HG02642 (cell line): Measurements from ENCODE around the gene CENPA.

Experiments used
- ATAC-seq: cut with Tn5 transposase; IDR thresholded peaks from one replicate; pipeline ENCODE4 v1.9.1; 2021; ENCODE audit warnings: mild to moderate bottlenecking; ENCODE audit not compliant: unreplicated experiment, poor library complexity

CENPA gene

GRCh38 chr2:26822877-26823276 is 37.0 kb downstream of the CENPA start:
- ATAC-seq, result no peak

GRCh38 chr2:26838121-26838906 is 52.5 kb downstream of the CENPA start:
- ATAC-seq, result no peak

- no peak for ATAC-seq
These were observed 55.2 kb downstream of the CENPA start for GRCh38 chr2:26840937-26841610.

GRCh38 chr2:26843041-26843440 is 57.2 kb downstream of the CENPA start:
- no peak for ATAC-seq
